ENCODE results near the gene MAB21L1.

MAB21L1 gene

GRCh38 chr13:35496761-35497386 is 20.4 kb upstream of the MAB21L1 start:
- Histone ChIP-seq H4K12ac (ENCODE audit: low read depth, low read length) (no peak overlapping the region), H3K14ac (ENCODE audit: low read length) (no peak overlapping the region), H2BK120ac (ENCODE audit: insufficient read depth, low read length, poor library complexity) (no peak overlapping the region), H2BK12ac (ENCODE audit: low read length) (no peak overlapping the region), H2BK5ac (ENCODE audit: low read depth, low read length, poor library complexity) (no peak overlapping the region), H4K8ac (ENCODE audit: low read depth, low read length) (no peak overlapping the region), H4K91ac (ENCODE audit: low read depth, low read length) (no peak overlapping the region), H3K79me1 (ENCODE audit: low read length) (no peaks in the 10 kb centered on the region), H3K79me2 (ENCODE audit: control insufficient read depth, insufficient read depth, low read length, poor library complexity) (no peaks in the 10 kb centered on the region), H3K4me2 (ENCODE audit: low read length) (no peak overlapping the region), H3K18ac (ENCODE audit: low read length) (no peak overlapping the region), H3K4ac (ENCODE audit: low read depth, low read length) (no peak overlapping the region), H3K27me3 (ENCODE audit: insufficient read depth, low read length) (no peaks in the 10 kb centered on the region), H3K4me3 (ENCODE audit: low read depth, low read length) (no peak overlapping the region), H3K36me3 (ENCODE audit: control insufficient read depth in 1 of 2, insufficient read depth in 2 of 2, low read length in 2 of 2) (no peaks in the 10 kb centered on the region), H2AK5ac (ENCODE audit: low read length) (no peak overlapping the region), H3K9me3 (ENCODE audit: insufficient read depth, low read depth, low read length) (no peaks in the 10 kb centered on the region), H3K9ac (ENCODE audit: low read length) (no peak overlapping the region), H3K4me1 (ENCODE audit: control insufficient read depth in 1 of 2, insufficient read depth in 2 of 2, low read length in 2 of 2) (no peaks in the 10 kb centered on the region), H2AFZ (ENCODE audit: insufficient read depth, low read length, poor library complexity) (no peak overlapping the region), H3K23ac (ENCODE audit: low read length) (no peak overlapping the region), H3K27ac (ENCODE audit: low read depth, low read length) (no peak overlapping the region)
- WGBS (ENCODE audit: extremely low coverage, insufficient coverage, insufficient read length) = no CpG with 5 or more reads among the region's 2 CpGs
- DNase-seq = no peak

DNA sequence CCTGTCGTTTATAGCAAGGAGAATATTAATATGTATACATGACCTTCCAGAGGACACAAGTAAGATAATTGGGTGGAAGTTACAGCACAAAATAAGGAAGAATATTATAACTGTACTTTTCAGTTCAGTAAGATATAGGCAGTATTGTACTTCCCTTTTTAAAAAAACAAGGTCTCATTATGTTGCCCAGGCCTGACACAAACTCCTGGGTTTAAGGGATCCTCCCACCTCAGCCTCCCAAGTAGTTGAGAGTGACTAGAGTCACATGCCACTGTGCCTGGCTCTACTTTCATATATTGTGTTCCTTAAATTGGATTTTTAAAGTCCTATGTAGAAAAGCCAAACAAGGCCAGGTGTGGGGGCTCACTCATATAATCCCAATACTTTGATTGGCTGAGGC is 19.5 kb upstream of the MAB21L1 start:
- Histone ChIP-seq H4K12ac (ENCODE audit: low read depth, low read length) (no peak overlapping the region), H3K4ac (ENCODE audit: low read depth, low read length) (no peak overlapping the region), H2AFZ (ENCODE audit: insufficient read depth, low read length, poor library complexity) (no peak overlapping the region), H3K79me2 (ENCODE audit: control insufficient read depth, insufficient read depth, low read length, poor library complexity) (no peaks in the 10 kb centered on the region), H3K14ac (ENCODE audit: low read length) (no peak overlapping the region), H3K23ac (ENCODE audit: low read length) (no peak overlapping the region), H3K18ac (ENCODE audit: low read length) (no peak overlapping the region), H3K9me3 (ENCODE audit: insufficient read depth, low read depth, low read length) (no peaks in the 10 kb centered on the region), H2BK5ac (ENCODE audit: low read depth, low read length, poor library complexity) (no peak overlapping the region), H3K4me3 (ENCODE audit: low read depth, low read length) (no peak overlapping the region), H4K8ac (ENCODE audit: low read depth, low read length) (no peak overlapping the region), H3K27me3 (ENCODE audit: insufficient read depth, low read length) (no peaks in the 10 kb centered on the region), H2BK12ac (ENCODE audit: low read length) (no peak overlapping the region), H3K79me1 (ENCODE audit: low read length) (no peaks in the 10 kb centered on the region), H3K27ac (ENCODE audit: low read depth, low read length) (no peak overlapping the region), H4K91ac (ENCODE audit: low read depth, low read length) (no peak overlapping the region), H3K36me3 (ENCODE audit: control insufficient read depth in 1 of 2, insufficient read depth in 2 of 2, low read length in 2 of 2) (no peaks in the 10 kb centered on the region), H3K9ac (ENCODE audit: low read length) (no peak overlapping the region), H3K4me2 (ENCODE audit: low read length) (no peak overlapping the region), H2BK120ac (ENCODE audit: insufficient read depth, low read length, poor library complexity) (no peak overlapping the region), H3K4me1 (ENCODE audit: control insufficient read depth in 1 of 2, insufficient read depth in 2 of 2, low read length in 2 of 2) (no peaks in the 10 kb centered on the region), H2AK5ac (ENCODE audit: low read length) (no peak overlapping the region)
- DNase-seq = no peak
- WGBS (ENCODE audit: extremely low coverage, insufficient coverage, insufficient read length) = no CpG with 5 or more reads among the region's 1 CpG

DNA sequence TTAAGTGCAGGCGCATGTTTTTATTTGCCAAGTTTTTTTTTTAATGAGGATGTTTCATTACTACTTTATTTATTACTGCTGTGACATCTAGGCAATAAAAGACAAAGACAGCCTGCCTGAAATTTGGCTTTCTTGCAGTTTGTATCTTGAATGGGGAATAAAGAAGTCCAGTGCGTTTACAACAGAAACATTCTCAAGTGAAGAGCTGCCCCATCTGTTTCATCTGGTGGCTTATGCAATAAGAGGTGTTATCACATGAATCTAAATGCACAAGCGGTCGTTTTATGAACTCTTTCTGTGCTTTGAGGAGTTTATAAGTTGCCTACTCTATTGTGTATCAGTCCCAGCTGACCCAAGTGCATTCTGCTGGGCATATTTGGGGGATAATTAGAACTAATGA is 12.6 kb upstream of the MAB21L1 start:
- no peak overlapping the region for H2BK5ac ChIP-seq (ENCODE audit: low read depth, low read length, poor library complexity)
- no peak overlapping the region for H2BK120ac ChIP-seq (ENCODE audit: insufficient read depth, low read length, poor library complexity)
- H3K4me1 ChIP-seq (ENCODE audit: control insufficient read depth in 1 of 2, insufficient read depth in 2 of 2, low read length in 2 of 2) = no peaks in the 10 kb centered on the region
- no peak overlapping the region for H3K4ac ChIP-seq (ENCODE audit: low read depth, low read length)
- no peak overlapping the region for H3K23ac ChIP-seq (ENCODE audit: low read length)
- H3K9ac ChIP-seq (ENCODE audit: low read length) = no peak overlapping the region
- no peak overlapping the region for H3K4me3 ChIP-seq (ENCODE audit: low read depth, low read length)
- no peak overlapping the region for H2BK12ac ChIP-seq (ENCODE audit: low read length)
- no peak overlapping the region for H3K14ac ChIP-seq (ENCODE audit: low read length)
- H3K9me3 ChIP-seq (ENCODE audit: insufficient read depth, low read depth, low read length) = no peaks in the 10 kb centered on the region
- no peak overlapping the region for H4K91ac ChIP-seq (ENCODE audit: low read depth, low read length)
- no CpG with 5 or more reads among the region's 4 CpGs for WGBS (ENCODE audit: extremely low coverage, insufficient coverage, insufficient read length)
- no peaks in the 10 kb centered on the region for H3K79me2 ChIP-seq (ENCODE audit: control insufficient read depth, insufficient read depth, low read length, poor library complexity)
- H3K27me3 ChIP-seq (ENCODE audit: insufficient read depth, low read length) = no peaks in the 10 kb centered on the region
- H3K79me1 ChIP-seq (ENCODE audit: low read length) = no peaks in the 10 kb centered on the region
- no peak overlapping the region for H3K18ac ChIP-seq (ENCODE audit: low read length)
- no peak overlapping the region for H4K8ac ChIP-seq (ENCODE audit: low read depth, low read length)
- H4K12ac ChIP-seq (ENCODE audit: low read depth, low read length) = no peak overlapping the region
- H3K4me2 ChIP-seq (ENCODE audit: low read length) = no peak overlapping the region
- no peak overlapping the region for H2AK5ac ChIP-seq (ENCODE audit: low read length)
- no peak overlapping the region for H2AFZ ChIP-seq (ENCODE audit: insufficient read depth, low read length, poor library complexity)
- no peak for DNase-seq
- no peaks in the 10 kb centered on the region for H3K36me3 ChIP-seq (ENCODE audit: control insufficient read depth in 1 of 2, insufficient read depth in 2 of 2, low read length in 2 of 2)
- H3K27ac ChIP-seq (ENCODE audit: low read depth, low read length) = no peak overlapping the region

DNA sequence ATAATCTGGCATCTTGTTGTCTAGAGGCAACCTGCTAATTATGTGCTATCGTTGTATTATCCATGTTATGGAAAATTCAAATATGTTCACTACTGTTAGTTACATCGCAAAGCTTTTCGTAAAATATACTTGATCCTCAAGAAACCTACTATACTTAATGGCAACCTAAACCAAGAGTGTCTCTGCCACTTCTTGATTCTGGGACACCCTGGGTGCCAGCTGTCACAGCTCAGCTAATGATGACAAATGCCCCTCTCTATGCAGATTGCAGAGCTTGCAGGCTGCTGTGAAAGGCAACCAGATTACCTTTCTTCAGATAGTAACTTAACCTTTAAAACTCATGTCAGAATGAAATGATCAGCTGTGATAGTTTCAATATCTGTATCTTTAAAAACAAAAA is 8.9 kb upstream of the MAB21L1 start:
- no CpG with 5 or more reads among the region's 3 CpGs for WGBS (ENCODE audit: extremely low coverage, insufficient coverage, insufficient read length)
- no peak overlapping the region for H2AFZ ChIP-seq (ENCODE audit: insufficient read depth, low read length, poor library complexity)
- H4K8ac ChIP-seq (ENCODE audit: low read depth, low read length) = no peak overlapping the region
- no peaks in the 10 kb centered on the region for H3K79me1 ChIP-seq (ENCODE audit: low read length)
- no peak overlapping the region for H2BK120ac ChIP-seq (ENCODE audit: insufficient read depth, low read length, poor library complexity)
- H4K12ac ChIP-seq (ENCODE audit: low read depth, low read length) = no peak overlapping the region
- H3K27ac ChIP-seq (ENCODE audit: low read depth, low read length) = no peak overlapping the region
- H3K9ac ChIP-seq (ENCODE audit: low read length) = no peak overlapping the region
- no peaks in the 10 kb centered on the region for H3K9me3 ChIP-seq (ENCODE audit: insufficient read depth, low read depth, low read length)
- no peak overlapping the region for H3K23ac ChIP-seq (ENCODE audit: low read length)
- no peak overlapping the region for H3K14ac ChIP-seq (ENCODE audit: low read length)
- H3K4me2 ChIP-seq (ENCODE audit: low read length) = no peak overlapping the region
- H3K79me2 ChIP-seq (ENCODE audit: control insufficient read depth, insufficient read depth, low read length, poor library complexity) = no peaks in the 10 kb centered on the region
- no peaks in the 10 kb centered on the region for H3K4me1 ChIP-seq (ENCODE audit: control insufficient read depth in 1 of 2, insufficient read depth in 2 of 2, low read length in 2 of 2)
- no peak overlapping the region for H3K4me3 ChIP-seq (ENCODE audit: low read depth, low read length)
- H3K4ac ChIP-seq (ENCODE audit: low read depth, low read length) = no peak overlapping the region
- no peaks in the 10 kb centered on the region for H3K27me3 ChIP-seq (ENCODE audit: insufficient read depth, low read length)
- H2BK12ac ChIP-seq (ENCODE audit: low read length) = no peak overlapping the region
- no peak overlapping the region for H3K18ac ChIP-seq (ENCODE audit: low read length)
- H2AK5ac ChIP-seq (ENCODE audit: low read length) = no peak overlapping the region
- no peak overlapping the region for H4K91ac ChIP-seq (ENCODE audit: low read depth, low read length)
- no peak overlapping the region for H2BK5ac ChIP-seq (ENCODE audit: low read depth, low read length, poor library complexity)
- DNase-seq = no peak
- no peaks in the 10 kb centered on the region for H3K36me3 ChIP-seq (ENCODE audit: control insufficient read depth in 1 of 2, insufficient read depth in 2 of 2, low read length in 2 of 2)
